ENCODE measurements around the gene COL4A5.

GRCh38 chrX:108558217-108558616 lies 118.6 kb downstream of the COL4A5 start:
- no peak for TF ChIP-seq CTCF (IDR thresholded peaks at IDR 0.05; ENCODE audit: low read length)
- no peak for TF ChIP-seq EZH2 (IDR thresholded peaks at IDR 0.05; ENCODE audit: borderline replicate concordance, low read length)
